ENCODE data around the gene FURIN.
"Not testable (repeated sequence)": the region's sequence is repeated elsewhere in the genome, so short reads cannot be mapped to it uniquely, and the experiment has no call there.

FURIN gene

GRCh38 chr15:90868261-90868689 is at the start of gene FURIN:
TSS of gene FURIN (plus strand) at chr15:90868588. CDS start at chr15:90875741, 7,153 bp downstream.
- Histone ChIP-seq H2AFZ (ENCODE audit: low read depth, low read length) (no peak within 1 kb of the TSS), H3K9me3 (ENCODE audit: low read length) (no peaks in the 10 kb centered on the region), H3K4me3 (ENCODE audit: low read length) (no peak within 1 kb of the TSS), H3K27me3 (ENCODE audit: insufficient read depth, low read length) (no peaks in the 10 kb centered on the region), H3K36me3 (ENCODE audit: insufficient read depth, low read length) (no peaks in the 10 kb centered on the region), H3K4me1 (ENCODE audit: insufficient read depth, low read length) (peaks cover 21% of the 10 kb centered on the region)

DNA sequence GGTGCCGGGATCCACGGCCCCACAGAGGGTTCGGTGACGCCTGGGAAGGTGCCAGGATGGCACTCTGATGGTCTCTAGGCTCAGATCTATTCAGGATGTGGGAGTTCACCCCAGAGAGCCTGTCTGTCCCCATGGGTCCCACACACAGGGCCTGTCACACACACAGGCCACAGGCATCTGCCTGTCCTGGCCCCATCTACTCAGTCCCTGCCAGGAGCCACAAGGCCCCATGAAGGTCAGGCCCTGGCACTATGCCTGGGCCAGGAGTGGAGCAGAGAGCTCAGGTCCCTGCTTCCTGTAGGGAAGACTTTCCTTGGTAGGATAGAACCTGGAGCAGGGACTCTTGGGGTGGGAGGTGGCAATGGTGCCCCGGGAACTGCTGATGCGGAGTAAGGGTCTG is 49.0 kb upstream of the FURIN start:
- no peaks in the 10 kb centered on the region for H3K27me3 ChIP-seq (ENCODE audit: insufficient read depth, low read length)
- H3K4me1 ChIP-seq (ENCODE audit: insufficient read depth, low read length), result no peaks in the 10 kb centered on the region
- no peaks in the 10 kb centered on the region for H3K9me3 ChIP-seq (ENCODE audit: low read length)
- H3K4me3 ChIP-seq (ENCODE audit: low read length), result no peak overlapping the region
- H3K36me3 ChIP-seq (ENCODE audit: insufficient read depth, low read length), result peaks cover 5% of the 10 kb centered on the region
- no peak overlapping the region for H2AFZ ChIP-seq (ENCODE audit: low read depth, low read length)

- Histone ChIP-seq H3K27me3 (ENCODE audit: insufficient read depth, low read length) (no peaks in the 10 kb centered on the region), H3K36me3 (ENCODE audit: insufficient read depth, low read length) (peaks cover 5% of the 10 kb centered on the region), H3K4me1 (ENCODE audit: insufficient read depth, low read length) (no peaks in the 10 kb centered on the region), H3K4me3 (ENCODE audit: low read length) (no peak overlapping the region), H3K9me3 (ENCODE audit: low read length) (no peaks in the 10 kb centered on the region), H2AFZ (ENCODE audit: low read depth, low read length) (no peak overlapping the region)
Measured at GRCh38 chr15:90819850-90820249, 48.5 kb upstream of the FURIN start.

GRCh38 chr15:90820481-90820880 is 47.9 kb upstream of the FURIN start:
- Histone ChIP-seq H2AFZ (ENCODE audit: low read depth, low read length) (no peak overlapping the region), H3K4me3 (ENCODE audit: low read length) (no peak overlapping the region), H3K27me3 (ENCODE audit: insufficient read depth, low read length) (no peaks in the 10 kb centered on the region), H3K36me3 (ENCODE audit: insufficient read depth, low read length) (peaks cover 1% of the 10 kb centered on the region), H3K4me1 (ENCODE audit: insufficient read depth, low read length) (no peaks in the 10 kb centered on the region), H3K9me3 (ENCODE audit: low read length) (no peaks in the 10 kb centered on the region)

DNA sequence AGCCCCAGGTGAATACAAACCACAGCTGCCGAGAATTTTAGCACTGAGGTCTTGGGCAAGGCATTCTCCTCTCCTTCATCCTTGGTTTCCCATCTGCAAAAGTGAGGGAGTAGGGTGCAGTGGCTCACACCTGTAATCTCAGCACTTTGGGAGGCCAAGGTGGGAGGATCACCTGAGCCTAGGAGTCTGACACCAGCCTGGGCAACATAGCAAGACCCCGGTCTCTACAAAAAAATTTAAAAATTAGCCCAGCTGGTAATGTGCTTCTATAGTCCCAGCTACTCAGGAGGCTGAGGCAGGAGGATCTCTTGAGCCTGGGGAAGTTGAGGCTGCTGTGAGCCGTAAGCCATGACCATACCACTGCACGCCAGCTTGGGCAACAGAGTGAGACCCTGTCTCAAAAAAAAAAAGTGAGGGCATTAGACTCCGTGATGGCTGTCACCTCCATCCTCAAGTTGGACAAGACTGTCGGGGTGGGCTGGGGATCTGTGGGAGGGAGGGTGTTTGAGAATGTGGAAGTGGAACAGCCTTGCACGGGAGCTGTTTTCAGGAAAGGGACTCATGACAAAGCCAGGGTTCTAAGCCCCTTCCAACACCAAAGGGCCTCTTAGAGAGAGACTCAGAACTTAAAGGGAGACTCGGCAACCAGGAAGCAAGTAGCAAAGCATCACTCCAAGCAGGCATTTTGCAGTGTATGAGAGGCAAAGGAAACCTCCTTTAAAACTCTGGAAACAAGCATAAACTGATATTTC is 46.0 kb upstream of the FURIN start:
- no peaks in the 10 kb centered on the region for H3K9me3 ChIP-seq (ENCODE audit: low read length)
- H3K4me3 ChIP-seq (ENCODE audit: low read length), result no peak overlapping the region
- H3K27me3 ChIP-seq (ENCODE audit: insufficient read depth, low read length), result no peaks in the 10 kb centered on the region
- no peak overlapping the region for H2AFZ ChIP-seq (ENCODE audit: low read depth, low read length)
- H3K36me3 ChIP-seq (ENCODE audit: insufficient read depth, low read length), result no peaks in the 10 kb centered on the region
- no peaks in the 10 kb centered on the region for H3K4me1 ChIP-seq (ENCODE audit: insufficient read depth, low read length)

GRCh38 chr15:90823455-90823974 is 44.9 kb upstream of the FURIN start:
- Histone ChIP-seq H2AFZ (ENCODE audit: low read depth, low read length) (no peak overlapping the region), H3K4me3 (ENCODE audit: low read length) (no peak overlapping the region), H3K27me3 (ENCODE audit: insufficient read depth, low read length) (no peaks in the 10 kb centered on the region), H3K9me3 (ENCODE audit: low read length) (no peaks in the 10 kb centered on the region), H3K4me1 (ENCODE audit: insufficient read depth, low read length) (no peaks in the 10 kb centered on the region), H3K36me3 (ENCODE audit: insufficient read depth, low read length) (no peaks in the 10 kb centered on the region)

DNA sequence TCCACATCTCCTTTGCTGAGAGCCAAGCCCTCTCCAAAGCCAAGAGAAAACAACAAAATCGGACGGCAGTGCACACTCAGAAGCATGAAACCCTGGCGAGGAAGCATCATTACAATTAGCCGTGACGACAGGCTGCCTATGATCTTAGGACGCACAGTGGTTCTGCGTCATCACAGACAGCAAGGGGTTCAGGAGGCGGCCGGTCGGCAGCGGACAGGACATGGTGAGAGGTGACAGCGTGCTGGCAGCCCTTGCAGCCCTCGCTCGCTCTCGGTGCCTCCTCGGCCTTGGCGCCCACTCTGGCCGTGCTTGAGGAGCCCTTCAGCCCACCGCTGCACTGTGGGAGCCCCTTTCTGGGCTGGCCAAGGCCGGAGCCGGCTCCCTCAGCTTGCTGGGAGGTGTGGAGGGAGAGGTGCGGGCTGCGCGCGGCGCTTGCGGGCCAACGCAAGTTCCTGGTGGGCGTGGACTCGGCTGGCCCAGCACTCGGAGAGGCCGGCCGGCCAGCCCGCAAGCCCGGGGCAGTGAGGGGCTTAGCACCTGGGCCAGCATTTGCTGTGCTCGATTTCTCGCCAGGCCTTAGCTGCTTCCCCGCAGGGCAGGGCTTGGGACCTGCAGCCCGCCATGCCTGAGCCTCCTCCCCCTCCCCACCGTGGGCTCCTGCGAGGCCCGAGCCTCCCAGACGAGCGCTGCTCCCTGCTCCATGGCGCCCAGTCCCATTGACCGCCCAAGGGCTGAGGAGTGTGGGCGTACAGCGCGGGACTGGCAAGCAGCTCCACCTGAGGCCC is 43.1 kb upstream of the FURIN start:
- H3K9me3 ChIP-seq (ENCODE audit: low read length); H3K27me3 ChIP-seq (ENCODE audit: insufficient read depth, low read length): not testable (repeated sequence)

GRCh38 chr15:90826206-90826885 is 42.0 kb upstream of the FURIN start:
- H3K36me3 ChIP-seq (ENCODE audit: insufficient read depth, low read length); H3K4me1 ChIP-seq (ENCODE audit: insufficient read depth, low read length); H3K27me3 ChIP-seq (ENCODE audit: insufficient read depth, low read length); H3K9me3 ChIP-seq (ENCODE audit: low read length); H3K4me3 ChIP-seq (ENCODE audit: low read length); H2AFZ ChIP-seq (ENCODE audit: low read depth, low read length): not testable (repeated sequence)

More for the DNA sequence above, 43.1 kb upstream of the FURIN start:
- H3K36me3 ChIP-seq (ENCODE audit: insufficient read depth, low read length); H3K4me3 ChIP-seq (ENCODE audit: low read length); H2AFZ ChIP-seq (ENCODE audit: low read depth, low read length); H3K4me1 ChIP-seq (ENCODE audit: insufficient read depth, low read length): not testable (repeated sequence)

GRCh38 chr15:90826886-90827435 is 41.4 kb upstream of the FURIN start:
- H2AFZ ChIP-seq (ENCODE audit: low read depth, low read length), result no peak overlapping the region
- H3K4me3 ChIP-seq (ENCODE audit: low read length), result no peak overlapping the region
- H3K27me3 ChIP-seq (ENCODE audit: insufficient read depth, low read length), result no peaks in the 10 kb centered on the region
- H3K4me1 ChIP-seq (ENCODE audit: insufficient read depth, low read length), result no peaks in the 10 kb centered on the region
- H3K36me3 ChIP-seq (ENCODE audit: insufficient read depth, low read length), result no peaks in the 10 kb centered on the region
- no peaks in the 10 kb centered on the region for H3K9me3 ChIP-seq (ENCODE audit: low read length)

- H3K4me1 ChIP-seq (ENCODE audit: insufficient read depth, low read length), result no peaks in the 10 kb centered on the region
- no peaks in the 10 kb centered on the region for H3K36me3 ChIP-seq (ENCODE audit: insufficient read depth, low read length)
- H3K9me3 ChIP-seq (ENCODE audit: low read length), result no peaks in the 10 kb centered on the region
- H3K27me3 ChIP-seq (ENCODE audit: insufficient read depth, low read length), result no peaks in the 10 kb centered on the region
- H2AFZ ChIP-seq (ENCODE audit: low read depth, low read length), result no peak overlapping the region
- no peak overlapping the region for H3K4me3 ChIP-seq (ENCODE audit: low read length)
Measured at GRCh38 chr15:90828111-90828510, 40.3 kb upstream of the FURIN start.

DNA sequence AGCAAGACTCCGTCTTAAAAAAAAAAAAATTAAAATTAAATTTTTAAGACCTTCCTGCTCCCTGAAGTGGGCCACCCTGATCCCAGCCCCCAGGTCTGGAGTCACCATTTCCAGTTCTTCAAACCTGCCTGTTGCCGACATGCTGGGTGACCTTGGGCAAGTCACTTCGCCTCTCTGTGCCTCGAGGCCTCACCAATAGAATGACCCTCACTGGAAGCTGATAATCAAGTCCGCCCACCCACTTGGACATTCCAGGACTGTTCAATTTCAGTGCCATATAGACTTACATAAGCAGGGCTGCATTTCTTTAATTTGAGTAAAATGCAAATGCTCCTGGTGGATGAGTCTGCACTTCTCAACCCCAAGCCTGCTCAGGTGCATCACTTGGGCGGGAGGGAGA is 39.3 kb upstream of the FURIN start:
- no peaks in the 10 kb centered on the region for H3K9me3 ChIP-seq (ENCODE audit: low read length)
- H3K36me3 ChIP-seq (ENCODE audit: insufficient read depth, low read length), result no peaks in the 10 kb centered on the region
- no peak overlapping the region for H2AFZ ChIP-seq (ENCODE audit: low read depth, low read length)
- H3K4me3 ChIP-seq (ENCODE audit: low read length), result no peak overlapping the region
- H3K27me3 ChIP-seq (ENCODE audit: insufficient read depth, low read length), result no peaks in the 10 kb centered on the region
- no peaks in the 10 kb centered on the region for H3K4me1 ChIP-seq (ENCODE audit: insufficient read depth, low read length)

GRCh38 chr15:90829942-90830440 is 38.4 kb upstream of the FURIN start:
- Histone ChIP-seq H3K9me3 (ENCODE audit: low read length) (no peaks in the 10 kb centered on the region), H3K36me3 (ENCODE audit: insufficient read depth, low read length) (no peaks in the 10 kb centered on the region), H3K27me3 (ENCODE audit: insufficient read depth, low read length) (no peaks in the 10 kb centered on the region), H3K4me1 (ENCODE audit: insufficient read depth, low read length) (no peaks in the 10 kb centered on the region), H2AFZ (ENCODE audit: low read depth, low read length) (no peak overlapping the region), H3K4me3 (ENCODE audit: low read length) (no peak overlapping the region)
